MM.1S (cell line): ENCODE measurements around the gene MRPL53.

Experiments
- CTCF ChIP-seq: fragments of 300-600 bp; sonication (generic); IDR thresholded peaks from 2 replicates; pipeline ENCODE4 v1.5.1; 2016; ENCODE audit warnings: antibody characterized with exemption, low read length, mixed read lengths
- EZH2 ChIP-seq: fragments of 300-600 bp; sonication (generic); optimal IDR thresholded peaks from 2 replicates; pipeline ENCODE3; 2017; ENCODE audit warnings: low read depth, mild to moderate bottlenecking, antibody characterized with exemption, low read length, mixed read lengths
- EZH2phosphoT487 ChIP-seq: fragments of 300-600 bp; sonication (generic); IDR thresholded peaks from 2 replicates; pipeline ENCODE4 v1.6.1; 2018; ENCODE audit warnings: antibody characterized with exemption, low read length

GRCh38 chr2:74499267-74499939 is 26.9 kb upstream of the MRPL53 start, which contains the start of gene LBX2:
- TF ChIP-seq CTCF, result no peak
- TF ChIP-seq EZH2, result no peak
- TF ChIP-seq EZH2phosphoT487, result no peak
